Fibroblast of skin of right quadriceps (primary cell): ENCODE results near the gene STEAP1B.

Experiments
- DNase-seq: peaks from one replicate; pipeline ENCODE4 v3.0.0-alpha.2; 2013

STEAP1B gene

GRCh38 chr7:22397981-22398380, 102.0 kb downstream of the STEAP1B start:
- DNase-seq = no peak

- DNase-seq = no peak
These were observed 104.8 kb downstream of the STEAP1B start for GRCh38 chr7:22395222-22395621.

- no peak for DNase-seq
These were observed 105.2 kb downstream of the STEAP1B start for GRCh38 chr7:22394739-22395138.

GRCh38 chr7:22393913-22394729, 105.9 kb downstream of the STEAP1B start:
- DNase-seq = peak; percentile 10

- no peak for DNase-seq
These were observed 109.5 kb downstream of the STEAP1B start for GRCh38 chr7:22390516-22390915.

GRCh38 chr7:22389892-22390291, 110.1 kb downstream of the STEAP1B start:
- DNase-seq = no peak

GRCh38 chr7:22387583-22387982, 112.4 kb downstream of the STEAP1B start:
- DNase-seq = peak; percentile 63

GRCh38 chr7:22386865-22387264, 113.1 kb downstream of the STEAP1B start:
- DNase-seq = no peak

GRCh38 chr7:22386206-22386858, 113.7 kb downstream of the STEAP1B start:
- DNase-seq = no peak

- no peak for DNase-seq
These were observed 114.7 kb downstream of the STEAP1B start for GRCh38 chr7:22385326-22385725.

GRCh38 chr7:22380333-22380732, 119.7 kb downstream of the STEAP1B start:
- DNase-seq = no peak

- no peak for DNase-seq
These were observed 121.6 kb downstream of the STEAP1B start for GRCh38 chr7:22378199-22378980.

GRCh38 chr7:22377703-22378102, 122.3 kb downstream of the STEAP1B start:
- no peak for DNase-seq

GRCh38 chr7:22375359-22376048, 124.5 kb downstream of the STEAP1B start:
- no peak for DNase-seq

- no peak for DNase-seq
These were observed 126.1 kb downstream of the STEAP1B start for GRCh38 chr7:22373911-22374310.

GRCh38 chr7:22373388-22373787, 126.6 kb downstream of the STEAP1B start:
- no peak for DNase-seq

GRCh38 chr7:22372863-22373262, 127.1 kb downstream of the STEAP1B start:
- no peak for DNase-seq

- no peak for DNase-seq
These were observed 128.1 kb downstream of the STEAP1B start for GRCh38 chr7:22371878-22372277.
